GM18861 (cell line): Measurements from ENCODE around the gene OR52I1.

Experiments
- ATAC-seq: cut with Tn5 transposase; IDR thresholded peaks from one replicate; pipeline ENCODE4 v1.9.1; 2021; ENCODE audit not compliant: unreplicated experiment

Gene OR52I1

GRCh38 chr11:4593739-4594138, at the start of gene OR52I1:
OR52I1 (plus strand) TSS chr11:4594039; CDS start chr11:4594039, 0 bp downstream.
- no peak for ATAC-seq

- no peak for ATAC-seq
These were observed 48.9 kb upstream of the OR52I1 start, which contains the start of gene OR52M1 for GRCh38 chr11:4544891-4545290. OR52M1 (plus strand) TSS chr11:4545191; CDS start chr11:4545191, 0 bp downstream.

- ATAC-seq: no peak
These were observed 47.0 kb upstream of the OR52I1 start for GRCh38 chr11:4546878-4547277.

GRCh38 chr11:4547416-4547815, 46.4 kb upstream of the OR52I1 start:
- no peak for ATAC-seq

- ATAC-seq: no peak
These were observed 42.4 kb upstream of the OR52I1 start for GRCh38 chr11:4551346-4551979.

- ATAC-seq: no peak
These were observed 34.1 kb upstream of the OR52I1 start for GRCh38 chr11:4559527-4560440.

GRCh38 chr11:4560467-4560866, 33.4 kb upstream of the OR52I1 start:
- ATAC-seq: no peak

- ATAC-seq: no peak
These were observed 28.5 kb upstream of the OR52I1 start for GRCh38 chr11:4565371-4565770.

GRCh38 chr11:4569075-4569474, 24.8 kb upstream of the OR52I1 start:
- no peak for ATAC-seq

GRCh38 chr11:4576880-4577279, 17.0 kb upstream of the OR52I1 start:
- ATAC-seq: no peak

- ATAC-seq: no peak
These were observed 16.1 kb upstream of the OR52I1 start for GRCh38 chr11:4577761-4578160.

GRCh38 chr11:4578624-4579023, 15.2 kb upstream of the OR52I1 start:
- no peak for ATAC-seq

- ATAC-seq: no peak
These were observed 13.7 kb upstream of the OR52I1 start for GRCh38 chr11:4580124-4580523.

GRCh38 chr11:4581443-4581842, 12.4 kb upstream of the OR52I1 start, which contains the start of gene OR52I2:
OR52I2 (plus strand) TSS chr11:4581743.
- ATAC-seq: no peak

GRCh38 chr11:4589017-4589416, 4.8 kb upstream of the OR52I1 start:
- no peak for ATAC-seq

- ATAC-seq: no peak
These were observed 11.2 kb downstream of the OR52I1 start for GRCh38 chr11:4605057-4605456.

GRCh38 chr11:4606231-4607015, 12.6 kb downstream of the OR52I1 start:
- ATAC-seq: no peak

GRCh38 chr11:4607096-4607495, 13.3 kb downstream of the OR52I1 start:
- no peak for ATAC-seq

GRCh38 chr11:4607781-4608666, 14.2 kb downstream of the OR52I1 start, which contains the start of gene TRIM68:
TRIM68 (minus strand) TSS chr11:4608231; CDS start chr11:4605504, 2,727 bp downstream.
- ATAC-seq: peak; percentile 99

GRCh38 chr11:4610258-4610935, 16.6 kb downstream of the OR52I1 start:
- ATAC-seq: no peak
